GM12801 (cell line): Measurements from ENCODE around the gene ZNF30.

ENCODE experiments used
- CTCF ChIP-seq: IDR thresholded peaks from one replicate; pipeline ENCODE4 v1.5.1; 2011; ENCODE audit warnings: control low read depth; ENCODE audit not compliant: insufficient read length; ENCODE audit errors: extremely low read depth

Gene ZNF30

GRCh38 chr19:34953092-34953491, 26.4 kb downstream of the ZNF30 start:
- no peak for TF ChIP-seq CTCF

DNA sequence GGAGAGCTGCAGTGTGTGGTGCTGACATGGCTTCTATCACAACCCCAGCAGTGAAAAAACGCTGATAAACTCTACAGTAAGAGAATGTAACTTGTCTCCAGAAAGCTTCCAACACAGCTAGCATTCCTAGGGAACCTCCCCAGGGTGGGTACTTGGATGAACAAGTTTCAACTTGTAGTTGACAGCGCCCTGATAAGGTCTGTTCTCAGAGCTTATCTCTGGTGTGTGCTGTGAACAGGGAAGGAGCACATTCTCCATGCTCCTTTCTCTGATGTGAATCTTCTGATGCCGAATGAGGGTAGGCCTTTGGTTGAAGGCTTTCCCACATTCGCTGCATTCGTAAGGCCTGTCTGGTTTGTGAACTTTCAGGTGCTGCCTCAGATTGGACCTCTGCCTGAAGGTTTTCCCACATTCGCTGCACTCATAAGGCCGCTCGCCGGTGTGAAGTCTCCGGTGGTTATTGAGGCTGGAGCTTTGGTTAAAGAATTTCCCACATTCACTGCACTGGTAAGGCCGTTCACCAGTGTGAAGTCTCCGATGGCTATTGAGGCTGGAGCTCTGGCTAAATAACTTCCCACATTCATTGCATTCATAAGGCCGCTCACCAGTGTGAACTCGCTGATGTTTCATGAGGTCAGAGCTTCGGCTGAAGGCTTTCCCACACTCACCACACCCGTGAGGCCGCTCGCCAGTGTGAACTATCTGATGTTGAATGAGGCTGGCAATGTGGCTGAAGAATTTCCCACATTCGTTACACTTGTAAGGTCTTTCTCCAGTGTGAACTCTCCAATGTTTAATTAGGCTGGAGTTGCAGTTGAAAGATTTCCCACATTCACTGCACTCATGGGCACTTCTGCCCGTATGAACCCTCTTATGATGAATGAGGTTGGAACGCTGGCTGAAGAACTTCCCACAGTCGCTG, 31.4 kb downstream of the ZNF30 start:
- no peak for TF ChIP-seq CTCF

- TF ChIP-seq CTCF: no peak
These were observed 32.3 kb downstream of the ZNF30 start for GRCh38 chr19:34959021-34959420.

DNA sequence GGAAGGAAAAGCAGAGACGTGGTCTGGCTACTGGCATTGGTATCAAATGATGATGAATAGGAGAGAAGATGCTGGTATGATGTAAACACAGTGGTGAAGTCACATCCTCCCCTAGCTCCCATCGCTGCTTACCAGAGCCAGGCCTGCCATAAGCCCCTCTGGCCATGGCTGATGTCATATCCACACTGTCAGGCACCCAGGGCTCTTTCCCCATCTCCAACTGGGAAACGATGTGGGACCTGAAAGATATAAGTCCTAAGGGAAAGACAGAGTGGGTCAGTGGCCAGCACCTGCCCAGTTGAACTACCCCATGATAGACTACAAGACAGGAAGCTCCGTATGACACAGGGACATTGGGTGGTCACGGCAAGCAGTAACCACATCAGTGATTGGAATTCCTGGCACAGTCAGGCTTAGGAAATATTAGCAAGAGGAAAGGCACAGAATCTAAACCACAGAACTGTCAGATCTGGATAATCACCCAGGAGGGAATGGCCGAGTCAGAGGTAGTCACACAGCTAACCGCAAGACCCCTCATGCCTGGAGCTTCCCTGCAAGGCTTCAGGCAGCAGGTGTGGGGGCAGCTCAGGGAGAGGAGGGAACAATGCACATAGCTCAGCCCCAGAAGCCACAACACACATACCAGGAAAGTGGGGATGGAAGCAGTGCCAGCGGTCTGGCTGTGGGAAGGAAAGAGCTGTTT, 33.6 kb downstream of the ZNF30 start:
- no peak for TF ChIP-seq CTCF

GRCh38 chr19:34960940-34961679, 34.4 kb downstream of the ZNF30 start:
- TF ChIP-seq CTCF: no peak

DNA sequence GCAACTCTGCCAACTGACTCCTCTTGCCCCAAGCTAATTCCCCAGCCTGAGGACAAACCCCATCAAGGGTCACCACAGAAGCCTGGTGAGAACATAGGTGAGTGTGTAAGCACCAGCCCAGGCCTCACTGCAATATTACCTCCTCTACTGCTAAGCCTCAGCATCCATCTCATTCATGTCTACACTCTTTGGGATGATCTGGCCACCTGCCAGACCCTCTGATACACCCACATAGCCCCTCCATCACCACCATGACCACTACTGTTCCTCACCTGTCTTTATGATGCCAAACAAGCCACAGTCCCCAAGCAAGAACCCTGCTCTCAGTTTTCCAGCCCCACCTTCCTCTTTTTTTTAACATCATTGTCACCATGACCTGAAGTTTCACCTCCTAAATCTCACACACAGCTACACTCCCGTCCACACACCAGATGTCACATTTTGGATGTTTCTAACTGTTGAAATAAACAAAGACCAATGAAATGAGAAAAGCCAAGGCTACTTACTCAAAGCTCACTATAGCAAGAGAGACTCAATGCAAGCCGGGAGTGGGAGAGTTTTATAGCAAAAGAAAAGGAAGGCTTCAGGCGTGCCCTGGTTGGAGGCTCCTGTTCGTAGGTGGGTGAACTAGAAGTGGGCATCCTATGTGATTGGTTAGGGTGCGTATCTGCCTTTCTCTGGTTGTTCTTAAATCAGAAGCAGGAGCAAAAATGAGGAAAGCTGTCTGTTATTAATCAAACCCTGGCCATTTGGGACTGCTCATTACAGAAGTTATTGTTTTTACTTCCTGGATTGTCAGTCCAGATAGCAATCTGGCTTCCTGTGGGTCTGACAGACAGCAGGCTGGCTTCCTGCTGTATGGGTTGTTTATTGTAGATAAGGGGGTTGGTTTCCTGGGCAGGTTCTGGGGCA, 35.3 kb downstream of the ZNF30 start:
- no peak for TF ChIP-seq CTCF
